ENCODE results near the gene SRRM2.

The SRRM2 gene

DNA sequence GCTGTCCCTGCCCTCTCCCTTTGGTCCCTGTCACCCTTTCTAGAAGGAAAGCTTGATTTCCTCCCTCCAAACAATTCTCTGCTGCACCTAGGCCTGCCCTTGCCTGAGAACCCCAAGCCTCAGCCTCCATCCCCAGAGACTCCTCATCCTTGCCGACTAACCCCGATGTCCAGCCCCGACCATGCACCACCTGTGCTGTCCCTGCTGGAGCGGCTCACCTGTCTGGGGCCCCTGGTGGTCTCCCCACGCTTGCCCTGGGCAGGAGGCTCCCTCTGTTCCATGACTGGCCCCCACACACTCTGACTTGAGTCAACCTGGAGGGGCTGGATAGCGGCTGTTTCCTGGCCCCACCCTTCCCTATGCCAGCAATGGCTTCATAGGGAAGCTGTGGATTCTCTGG is 12.0 kb upstream of the SRRM2 start:
- DNase-seq, result no peak

- no peak for DNase-seq
These were observed 11.3 kb upstream of the SRRM2 start for GRCh38 chr16:2741168-2741567.

GRCh38 chr16:2742323-2743006 is 10.0 kb upstream of the SRRM2 start:
- DNase-seq, result no peak

DNA sequence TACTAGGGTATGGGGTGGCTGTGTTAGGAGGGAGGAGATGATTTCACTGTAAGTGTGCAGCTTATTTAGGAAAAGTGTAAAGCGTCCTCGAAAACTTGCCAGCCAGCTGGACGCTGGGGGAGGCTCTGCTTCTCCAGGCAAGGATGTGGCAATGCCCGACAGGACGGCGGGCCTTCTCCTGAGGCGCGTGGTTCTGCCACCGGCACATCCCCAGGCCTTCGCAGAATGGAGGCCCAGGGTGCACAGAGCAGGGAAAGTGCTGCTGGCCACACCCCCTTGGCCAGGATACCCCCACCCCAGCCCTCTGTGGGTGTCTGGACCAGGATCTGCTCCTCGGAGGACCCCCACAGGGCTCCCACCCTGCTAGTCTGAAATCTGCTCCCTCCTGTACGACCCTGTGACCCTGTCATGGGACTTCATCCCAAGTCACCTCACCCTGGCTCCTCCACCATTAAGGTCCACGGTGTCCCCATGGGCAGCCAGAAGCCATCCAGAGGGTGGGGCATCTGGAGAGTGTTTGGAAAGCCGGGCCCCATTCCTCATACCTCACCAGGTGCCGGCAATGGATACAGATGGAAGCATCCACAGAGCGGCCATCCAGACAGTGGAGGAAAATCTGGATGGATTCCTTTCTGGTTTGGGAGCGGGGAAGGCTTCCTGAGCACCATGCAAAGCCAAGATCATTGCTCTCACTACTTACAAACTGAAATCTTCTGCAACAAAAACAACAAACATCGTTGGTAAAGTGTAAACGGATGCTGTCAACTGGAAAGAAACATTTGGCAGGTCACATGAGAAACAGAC is 9.2 kb upstream of the SRRM2 start:
- no peak for DNase-seq

GRCh38 chr16:2744711-2745110 is 7.7 kb upstream of the SRRM2 start:
- no peak for DNase-seq

DNA sequence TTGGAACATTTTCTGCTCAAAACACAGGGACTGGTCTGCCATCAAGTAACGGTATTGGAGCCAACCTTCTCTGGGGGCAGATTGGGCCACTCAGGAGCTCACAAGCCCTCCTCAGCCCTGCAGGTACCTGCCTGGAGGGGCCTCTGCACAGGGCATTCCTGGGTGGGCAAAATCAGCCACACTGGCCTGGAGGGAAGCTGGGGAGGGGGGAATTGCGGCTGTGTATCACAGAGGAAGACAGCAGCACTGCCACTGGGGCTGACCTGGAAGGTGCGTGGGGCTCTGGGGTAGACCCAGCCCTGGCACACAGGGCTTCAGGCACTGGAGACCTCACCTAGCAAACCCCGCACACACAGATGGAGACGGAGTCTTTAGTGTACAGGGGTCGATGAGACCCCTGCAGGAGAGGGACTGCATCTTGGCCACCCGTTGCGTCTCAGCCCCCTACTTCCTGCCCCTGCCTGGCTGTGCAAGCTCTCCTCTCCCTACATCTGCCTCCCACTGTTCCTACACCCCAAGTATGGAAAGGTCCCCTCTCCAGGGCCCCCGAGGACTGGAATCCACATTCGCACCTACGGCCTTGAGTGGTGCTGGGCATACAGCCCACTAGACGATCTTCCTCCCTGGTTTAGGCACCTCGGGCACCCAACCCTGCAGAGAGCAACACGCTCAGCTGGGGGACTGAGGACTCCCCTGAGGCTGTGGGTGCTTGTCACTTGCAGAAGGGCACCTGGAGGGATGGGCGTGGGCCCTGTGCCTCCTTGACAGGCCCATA is 7.1 kb upstream of the SRRM2 start:
- DNase-seq, result no peak

GRCh38 chr16:2745961-2746360 is 6.5 kb upstream of the SRRM2 start:
- no peak for DNase-seq

DNA sequence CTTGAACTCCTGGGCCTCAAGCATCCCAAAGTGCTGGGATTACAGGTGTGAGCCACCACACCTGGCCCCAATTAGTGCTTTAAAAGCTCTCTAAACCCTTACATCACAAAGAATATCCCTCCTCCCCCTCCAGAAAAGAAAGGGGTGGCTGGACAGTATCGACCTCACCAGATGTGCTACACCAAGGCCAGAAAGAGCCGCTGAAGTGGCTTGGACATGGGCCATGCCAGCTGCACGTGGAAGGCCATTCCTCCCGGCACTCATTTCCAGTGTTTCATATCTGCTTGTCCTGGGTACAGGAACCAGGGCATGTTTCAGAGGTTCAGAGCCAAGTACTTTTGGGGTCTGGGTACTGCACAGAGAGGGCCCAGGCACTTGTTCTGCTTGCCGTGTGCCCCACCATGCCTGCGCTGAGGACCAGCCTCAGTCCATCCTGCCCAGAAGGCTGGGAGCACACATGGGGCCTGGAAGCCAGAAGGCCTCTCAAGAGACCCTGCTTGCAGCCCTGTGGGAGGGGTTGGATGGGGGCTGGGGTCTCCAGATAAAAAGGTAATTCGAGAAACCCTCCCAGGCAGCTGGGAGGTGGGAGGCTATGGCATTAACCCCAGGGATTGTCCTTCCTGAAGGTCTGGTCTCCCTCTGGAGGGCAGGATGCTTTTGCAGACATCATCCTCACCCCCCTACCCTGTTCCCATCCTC is 3.5 kb upstream of the SRRM2 start:
- no peak for DNase-seq

- no peak for DNase-seq
These were observed 3.0 kb upstream of the SRRM2 start for GRCh38 chr16:2749476-2749875.

DNA sequence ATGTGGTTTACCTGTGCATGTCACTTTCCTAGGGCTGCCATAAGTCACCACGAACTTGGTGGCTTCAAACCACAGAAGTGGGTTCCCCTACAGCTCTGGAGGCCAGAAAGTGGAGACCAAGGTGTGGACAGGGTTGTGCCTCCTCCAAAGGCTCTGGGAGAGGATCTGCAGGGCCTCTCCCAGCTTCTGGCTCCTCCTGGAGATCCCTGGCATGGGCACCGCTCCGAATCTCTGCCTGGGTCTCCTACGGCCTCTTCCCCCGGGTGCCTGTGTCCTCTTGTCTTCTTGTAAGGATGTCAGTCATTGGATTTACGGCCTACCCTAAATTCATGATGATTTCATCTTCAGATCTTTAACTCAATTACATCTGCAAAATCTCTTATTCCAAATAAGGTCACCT is 2.5 kb upstream of the SRRM2 start:
- DNase-seq, result no peak

- no peak for DNase-seq
These were observed 832 bp upstream of the SRRM2 start for GRCh38 chr16:2751577-2752034.

GRCh38 chr16:2752850-2753732 is 653 bp downstream of the SRRM2 start:
- peak; percentile 64 for DNase-seq

- DNase-seq, result no peak
These were observed 1.2 kb downstream of the SRRM2 start for GRCh38 chr16:2753733-2754020.

DNA sequence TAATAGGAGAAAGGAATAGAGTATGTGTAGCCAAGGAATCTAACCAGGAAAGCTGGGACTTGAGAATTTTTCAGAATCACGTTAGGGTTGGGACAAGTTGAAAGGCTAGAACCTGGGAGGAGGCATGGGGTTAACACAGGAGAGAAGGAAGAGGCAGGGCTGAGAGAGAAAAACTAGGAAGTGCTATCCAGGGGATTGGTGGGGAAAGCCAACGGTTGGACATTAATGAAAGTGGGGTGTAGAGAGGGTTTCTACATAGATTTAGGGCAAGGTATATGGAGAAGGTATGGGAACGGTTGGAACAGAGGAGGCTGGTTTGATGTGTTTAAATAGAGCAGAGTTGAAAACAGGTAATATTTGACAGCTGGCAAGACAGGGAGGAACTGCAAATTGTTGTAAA is 2.7 kb downstream of the SRRM2 start:
- DNase-seq, result no peak

DNA sequence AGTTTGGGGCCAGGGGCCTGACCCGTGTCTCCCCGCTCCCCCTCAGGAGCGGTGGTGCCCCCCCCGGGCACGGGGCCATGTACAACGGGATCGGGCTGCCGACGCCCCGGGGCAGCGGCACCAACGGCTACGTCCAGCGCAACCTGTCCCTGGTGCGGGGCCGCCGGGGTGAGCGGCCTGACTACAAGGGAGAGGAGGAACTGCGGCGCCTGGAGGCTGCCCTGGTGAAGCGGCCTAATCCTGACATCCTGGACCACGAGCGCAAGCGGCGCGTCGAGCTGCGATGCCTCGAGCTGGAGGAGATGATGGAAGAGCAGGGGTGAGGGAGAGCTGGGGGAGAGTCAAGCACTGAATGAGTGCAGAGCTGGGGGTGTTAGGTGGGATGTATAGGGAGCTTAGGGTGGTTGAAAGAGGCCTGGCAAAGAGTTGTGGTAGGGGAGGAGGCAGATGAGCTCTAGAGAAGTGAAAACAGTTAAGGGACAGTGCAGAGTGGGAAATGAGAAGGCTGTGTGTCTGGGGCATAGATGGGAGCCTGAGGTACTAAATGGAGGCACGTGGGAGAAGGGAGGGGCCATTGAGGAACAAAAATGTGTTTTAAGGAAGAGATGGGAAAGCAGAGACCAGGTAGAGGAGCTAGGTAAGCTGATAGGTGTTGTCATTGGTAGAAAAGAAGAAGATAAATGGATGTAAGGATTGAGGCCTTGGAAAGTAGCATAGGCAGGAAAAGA is 4.0 kb downstream of the SRRM2 start:
- DNase-seq, result no peak

GRCh38 chr16:2757344-2757743 is 4.9 kb downstream of the SRRM2 start:
- no peak for DNase-seq

- DNase-seq, result no peak
These were observed 9.0 kb downstream of the SRRM2 start for GRCh38 chr16:2761472-2761871.

GRCh38 chr16:2761886-2762583 is 9.6 kb downstream of the SRRM2 start:
- DNase-seq, result no peak

- DNase-seq, result no peak
These were observed 10.3 kb downstream of the SRRM2 start for GRCh38 chr16:2762711-2763110.

DNA sequence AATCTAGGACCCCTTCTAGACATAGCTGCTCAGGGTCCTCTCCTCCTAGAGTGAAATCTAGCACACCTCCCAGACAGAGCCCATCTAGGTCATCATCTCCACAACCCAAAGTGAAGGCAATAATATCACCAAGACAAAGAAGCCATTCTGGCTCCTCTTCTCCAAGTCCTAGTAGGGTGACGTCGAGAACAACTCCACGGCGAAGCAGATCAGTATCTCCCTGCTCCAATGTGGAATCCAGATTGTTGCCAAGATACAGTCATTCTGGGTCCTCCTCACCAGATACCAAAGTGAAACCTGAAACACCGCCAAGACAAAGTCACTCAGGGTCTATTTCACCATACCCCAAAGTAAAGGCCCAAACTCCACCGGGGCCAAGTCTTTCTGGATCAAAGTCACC is 10.7 kb downstream of the SRRM2 start:
- DNase-seq, result no peak

DNA sequence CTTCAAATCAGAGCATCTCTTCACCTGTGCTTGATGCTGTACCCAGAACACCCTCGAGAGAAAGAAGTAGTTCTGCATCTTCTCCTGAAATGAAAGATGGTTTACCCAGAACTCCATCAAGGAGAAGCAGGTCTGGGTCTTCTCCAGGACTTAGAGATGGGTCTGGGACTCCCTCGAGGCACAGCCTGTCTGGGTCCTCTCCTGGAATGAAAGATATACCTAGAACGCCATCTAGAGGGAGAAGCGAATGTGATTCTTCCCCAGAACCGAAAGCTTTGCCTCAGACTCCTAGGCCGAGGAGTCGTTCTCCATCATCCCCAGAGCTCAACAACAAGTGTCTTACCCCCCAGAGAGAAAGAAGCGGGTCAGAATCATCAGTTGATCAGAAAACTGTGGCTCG is 12.3 kb downstream of the SRRM2 start:
- DNase-seq, result no peak

All from stimulated activated CD4-positive, alpha-beta T cell treated with anti-CD3 and anti-CD28 coated beads, Interleukin-4, amount 100 ng/mL, for 24 hours (primary cell).